SK-MEL-5 (cell line): ENCODE data around the gene SELENOW. TPM values are rescaled to one million over a fixed set of nuclear protein-coding genes. Genes with fewer than 3 reads are reported as not detected.

Experiments used
- small RNA-seq, 2 experiments: library from RNA; depleted of rRNA; stranded (forward); fragments of <200 nt; gene quantifications; one replicate each; pipeline ENCODE3, GENCODE V24; 2014
- total RNA-seq: library from RNA; depleted of rRNA; stranded (reverse); fragments of >200 nt; shearing (Covaris generic); gene quantifications from 2 replicates; pipeline ENCODE4 v1.2.3, GENCODE V29; 2014; rRNA removed

Gene SELENOW
- total RNA-seq, 1 experiment from 2014 or later, result 228 TPM

Small RNA genes within 50 kb of the gene (small RNA-seq; reads per million reads assigned to genes)
- gene AC008745.1, result 0 reads per million in 2 experiments
- 0 reads per million in 2 experiments for gene SNORD23

Other genes with a start within 250 kb of the SELENOW start
- not detected in 2 replicates for gene ZNF541, start 205.6 kb upstream of the SELENOW start, total RNA-seq
- gene BICRA, start 169.6 kb upstream of the SELENOW start, total RNA-seq, result 2.2 and 3.8 TPM in 2 replicates
- gene EHD2, start 65.3 kb upstream of the SELENOW start, total RNA-seq, result 0.37 and 0.53 TPM in 2 replicates
- 98.2 and 120 TPM in 2 replicates for gene NOP53, start 33.2 kb upstream of the SELENOW start, total RNA-seq
- not detected in 2 replicates for gene TPRX1, start 25.8 kb downstream of the SELENOW start, total RNA-seq
- not detected in 2 replicates for gene CRX, start 43.2 kb downstream of the SELENOW start, total RNA-seq
- not detected in 2 replicates for gene TPRX2, start 80.5 kb downstream of the SELENOW start, total RNA-seq
- 0.16 and 0.21 TPM in 2 replicates for gene SULT2A1, start 107.6 kb downstream of the SELENOW start, total RNA-seq
- gene BSPH1, start 213.5 kb downstream of the SELENOW start, total RNA-seq, result not detected in 2 replicates
- 7.3 and 8.6 TPM in 2 replicates for gene ELSPBP1, start 215.9 kb downstream of the SELENOW start, total RNA-seq